GM23248 (cell line): ENCODE results near the gene PALM. TPM values are rescaled to one million over a fixed set of nuclear protein-coding genes. Genes with fewer than 3 reads are reported as not detected.

ENCODE experiments used
- DNase-seq: peaks from one replicate; pipeline ENCODE4 v3.0.0-alpha.2; 2015
- H2AFZ ChIP-seq: fragments of 200-600 bp; sonication (generic); 2 replicates; pipeline ENCODE4 v1.6.1; 2016; ENCODE audit warnings: antibody characterized with exemption
- H3F3A ChIP-seq: fragments of 200-600 bp; sonication (generic); 2 replicates; pipeline ENCODE4 v1.6.1; 2016; ENCODE audit warnings: mild to moderate bottlenecking, antibody characterized with exemption, mixed run types; ENCODE audit not compliant: insufficient read depth
- H3K27ac ChIP-seq: fragments of 200-600 bp; sonication (generic); 2 replicates; pipeline ENCODE4 v1.5.1; 2016; ENCODE audit warnings: mild to moderate bottlenecking
- H3K27me3 ChIP-seq: fragments of 200-600 bp; sonication (generic); replicated peaks from 2 replicates; pipeline ENCODE4 v1.6.1; 2016; ENCODE audit warnings: mild to moderate bottlenecking; ENCODE audit not compliant: insufficient read depth
- H3K36me3 ChIP-seq: fragments of 200-600 bp; sonication (generic); 2 replicates; pipeline ENCODE4 v1.6.1; 2016; ENCODE audit warnings: low read depth, mild to moderate bottlenecking
- H3K4me1 ChIP-seq: fragments of 200-600 bp; sonication (generic); 2 replicates; pipeline ENCODE4 v1.6.1; 2016; ENCODE audit warnings: mild to moderate bottlenecking; ENCODE audit not compliant: insufficient read depth
- H3K4me2 ChIP-seq: fragments of 200-600 bp; sonication (generic); one replicate; pipeline ENCODE4 v1.6.1; 2016; ENCODE audit warnings: mild to moderate bottlenecking; ENCODE audit not compliant: unreplicated experiment
- H3K4me3 ChIP-seq: fragments of 200-600 bp; sonication (generic); 2 replicates; pipeline ENCODE4 v1.5.1; 2016; ENCODE audit warnings: mild to moderate bottlenecking
- H3K79me2 ChIP-seq: fragments of 200-600 bp; sonication (generic); 2 replicates; pipeline ENCODE4 v1.6.1; 2016; ENCODE audit warnings: mild to moderate bottlenecking; ENCODE audit not compliant: insufficient read depth
- H3K9ac ChIP-seq: fragments of 200-600 bp; sonication (generic); 2 replicates; pipeline ENCODE4 v1.6.1; 2016; ENCODE audit warnings: mild to moderate bottlenecking
- H3K9me2 ChIP-seq: fragments of 200-600 bp; sonication (generic); 2 replicates; pipeline ENCODE4 v1.6.1; 2016; ENCODE audit warnings: mixed run types, mild to moderate bottlenecking, moderate library complexity; ENCODE audit not compliant: insufficient read depth
- H3K9me3 ChIP-seq: fragments of 200-600 bp; sonication (generic); one replicate; pipeline ENCODE4 v1.6.1; 2017; ENCODE audit warnings: low read depth
- H4K20me1 ChIP-seq: fragments of 200-600 bp; sonication (generic); 2 replicates; pipeline ENCODE4 v1.6.0; 2016; ENCODE audit not compliant: insufficient read depth
- EZH2 ChIP-seq: fragments of 200-600 bp; sonication (generic); IDR thresholded peaks from 2 replicates; pipeline ENCODE4 v1.6.1; 2018; ENCODE audit warnings: antibody characterized with exemption, mild to moderate bottlenecking; ENCODE audit not compliant: insufficient read depth, poor library complexity, severe bottlenecking
- EZH2phosphoT487 ChIP-seq: fragments of 200-600 bp; sonication (generic); IDR thresholded peaks from 2 replicates; pipeline ENCODE4 v1.6.1; 2018; ENCODE audit warnings: antibody characterized with exemption, moderate library complexity, mild to moderate bottlenecking, low read depth; ENCODE audit not compliant: insufficient read depth
- WGBS, 2 experiments: methylation state at CpG; one replicate each; pipeline ENCODE4 v1.1.6; 2015 to 2017; ENCODE audit warnings: low lambda C conversion rate in 2 of 2, low coverage in 1 of 2; ENCODE audit errors: missing lambda C conversion rate in 2 of 2; 5-methylcytosine and 5-hydroxymethylcytosine counted together
- in situ Hi-C: fragments of 300-500 bp; cut with MboI; formaldehyde crosslinking; loops from 2 replicates; pipeline ENCODE4 v1.15.0; 2020
- polyA plus RNA-seq: library from polyadenylated mRNA; unstranded; fragments of >200 nt; fragmentation: Nextera tagmentation; extraction: Ambion mirVana; gene quantifications from 2 replicates; pipeline ENCODE4 v1.2.1, GENCODE V29; 2016
- total RNA-seq: library from RNA; depleted of rRNA; stranded (reverse); fragments of >200 nt; shearing (Covaris generic); gene quantifications from 2 replicates; pipeline ENCODE4 v1.2.3, GENCODE V29; 2014

PALM gene
- total and polyA plus RNA-seq, 2 experiments from 2014 or later: 0.36 to 2.7 TPM

GRCh38 chr19:788983-789700, 80.4 kb downstream of the PALM start:
- WGBS, 2 experiments: 12 to 20% methylated on average over 33 of the region's 33 CpGs
- H3K27me3 ChIP-seq: no peaks in the 10 kb centered on the region
- peak overlapping the region; percentile 16 for H3K4me2 ChIP-seq
- H3K36me3 ChIP-seq: no peaks in the 10 kb centered on the region
- no peak overlapping the region for H3K27ac ChIP-seq
- H3K79me2 ChIP-seq: no peaks in the 10 kb centered on the region
- no peaks in the 10 kb centered on the region for H3K9me2 ChIP-seq
- no peaks in the 10 kb centered on the region for H3K9me3 ChIP-seq
- H3K9ac ChIP-seq: peak overlapping the region; percentile 47
- no peak overlapping the region for H3K4me3 ChIP-seq
- DNase-seq: peak; percentile 65
- in situ Hi-C loops: no loop called here
- peaks cover 8% of the 10 kb centered on the region; the same call in 1 of the 2 replicates for H3K4me1 ChIP-seq
- no peaks in the 10 kb centered on the region for H4K20me1 ChIP-seq
- TF ChIP-seq EZH2phosphoT487: no peak
- TF ChIP-seq EZH2: no peak
- no peaks in the 10 kb centered on the region for H3F3A ChIP-seq
- peak overlapping the region; percentile 80 for H2AFZ ChIP-seq

GRCh38 chr19:789701-790060, 80.9 kb downstream of the PALM start:
- no peaks in the 10 kb centered on the region for H4K20me1 ChIP-seq
- TF ChIP-seq EZH2 (no peak), EZH2phosphoT487 (no peak)
- peak overlapping the region; percentile 80 for H2AFZ ChIP-seq
- peaks cover 8% of the 10 kb centered on the region; the same call in 1 of the 2 replicates for H3K4me1 ChIP-seq
- 82 to 83% methylated on average over 9 of the region's 9 CpGs for WGBS, 2 experiments
- no peak overlapping the region for H3K4me3 ChIP-seq
- no peaks in the 10 kb centered on the region for H3K9me3 ChIP-seq
- H3K9ac ChIP-seq: peak overlapping the region; percentile 47
- no peaks in the 10 kb centered on the region for H3K36me3 ChIP-seq
- peak; percentile 23 for DNase-seq
- no peaks in the 10 kb centered on the region for H3K27me3 ChIP-seq
- in situ Hi-C loops: no loop called here
- H3K27ac ChIP-seq: no peak overlapping the region
- H3F3A ChIP-seq: no peaks in the 10 kb centered on the region
- no peak overlapping the region for H3K4me2 ChIP-seq
- H3K79me2 ChIP-seq: no peaks in the 10 kb centered on the region
- no peaks in the 10 kb centered on the region for H3K9me2 ChIP-seq

- H2AFZ ChIP-seq: no peak overlapping the region
- H3K79me2 ChIP-seq: no peaks in the 10 kb centered on the region
- no peak for DNase-seq
- H3K4me2 ChIP-seq: no peak overlapping the region
- H3K27me3 ChIP-seq: no peaks in the 10 kb centered on the region
- no peaks in the 10 kb centered on the region for H3K36me3 ChIP-seq
- in situ Hi-C loops: no loop called here
- H4K20me1 ChIP-seq: no peaks in the 10 kb centered on the region
- no peak overlapping the region for H3K9ac ChIP-seq
- H3K9me3 ChIP-seq: no peaks in the 10 kb centered on the region
- H3K4me1 ChIP-seq: peaks cover 10% of the 10 kb centered on the region; the same call in 1 of the 2 replicates
- no peaks in the 10 kb centered on the region for H3F3A ChIP-seq
- 87 to 90% methylated on average over 26 of the region's 26 CpGs for WGBS, 2 experiments
- TF ChIP-seq EZH2phosphoT487: no peak
- no peak for TF ChIP-seq EZH2
- no peaks in the 10 kb centered on the region for H3K9me2 ChIP-seq
- no peak overlapping the region for H3K4me3 ChIP-seq
- no peak overlapping the region for H3K27ac ChIP-seq
Measured at GRCh38 chr19:791007-791566, 82.4 kb downstream of the PALM start.

- H3K27ac ChIP-seq: no peak overlapping the region
- H2AFZ ChIP-seq: no peak overlapping the region
- TF ChIP-seq EZH2 (no peak), EZH2phosphoT487 (no peak)
- DNase-seq: no peak
- in situ Hi-C loops: no loop called here
- no peak overlapping the region for H3K9ac ChIP-seq
- no peaks in the 10 kb centered on the region for H3K36me3 ChIP-seq
- no peak overlapping the region for H3K4me3 ChIP-seq
- peaks cover 14% of the 10 kb centered on the region; the same call in 1 of the 2 replicates for H3K4me1 ChIP-seq
- WGBS, 2 experiments: 80% methylated on average over 2 to 8 of the region's 8 CpGs
- no peak overlapping the region for H3K4me2 ChIP-seq
- H3K27me3 ChIP-seq: no peaks in the 10 kb centered on the region
- H3K9me2 ChIP-seq: no peaks in the 10 kb centered on the region
- no peaks in the 10 kb centered on the region for H3F3A ChIP-seq
- no peaks in the 10 kb centered on the region for H3K79me2 ChIP-seq
- no peaks in the 10 kb centered on the region for H4K20me1 ChIP-seq
- no peaks in the 10 kb centered on the region for H3K9me3 ChIP-seq
Measured at GRCh38 chr19:791567-792305, 83.0 kb downstream of the PALM start.
